NCI-H1436 (cell line): Measurements from ENCODE around the gene ABI3BP.

Experiments
- DNase-seq: peaks from one replicate; lab custom pipeline; 2025; lab: John Stamatoyannopoulos, UW

ABI3BP gene

GRCh38 chr3:100831629-100832028, 161.6 kb downstream of the ABI3BP start:
- no peak for DNase-seq

DNA sequence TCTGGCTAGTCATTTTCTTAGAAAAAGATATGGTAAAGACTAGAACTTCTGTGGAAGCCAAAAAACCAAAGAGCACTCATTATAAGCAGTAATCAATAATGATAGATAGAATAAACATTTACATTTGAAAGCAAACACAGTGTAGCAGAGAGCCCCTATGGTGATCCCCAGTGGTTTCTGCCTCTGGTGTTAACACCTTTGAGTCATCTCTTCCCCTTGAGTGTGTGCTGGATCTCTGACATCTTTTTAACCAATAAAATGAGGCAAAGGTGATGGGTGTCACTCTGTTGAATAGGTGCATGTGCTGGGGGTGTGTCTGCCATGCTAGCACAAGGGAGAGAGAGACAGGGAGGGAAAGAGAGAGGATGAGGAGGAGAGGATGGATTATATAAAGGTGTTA, 162.3 kb downstream of the ABI3BP start:
- DNase-seq: no peak

DNA sequence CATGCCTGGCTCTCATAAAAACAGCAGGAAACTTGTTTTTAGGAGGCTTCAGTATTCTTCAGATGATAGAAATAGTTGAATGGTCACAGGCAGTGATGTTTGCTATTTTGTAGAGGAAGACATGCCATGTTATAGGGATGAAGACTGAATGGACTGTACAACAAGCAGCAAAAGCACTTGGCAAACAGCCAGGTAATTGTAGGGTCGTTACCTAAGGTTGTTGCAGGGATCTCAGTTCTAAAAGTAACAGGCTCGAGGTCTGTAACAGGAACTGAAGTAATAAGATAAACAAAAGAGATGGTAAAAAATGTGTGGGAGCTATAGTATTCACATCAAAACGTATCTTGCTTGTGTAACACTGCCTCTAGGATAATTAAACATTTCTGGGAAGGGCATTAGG, 167.6 kb downstream of the ABI3BP start:
- no peak for DNase-seq

DNA sequence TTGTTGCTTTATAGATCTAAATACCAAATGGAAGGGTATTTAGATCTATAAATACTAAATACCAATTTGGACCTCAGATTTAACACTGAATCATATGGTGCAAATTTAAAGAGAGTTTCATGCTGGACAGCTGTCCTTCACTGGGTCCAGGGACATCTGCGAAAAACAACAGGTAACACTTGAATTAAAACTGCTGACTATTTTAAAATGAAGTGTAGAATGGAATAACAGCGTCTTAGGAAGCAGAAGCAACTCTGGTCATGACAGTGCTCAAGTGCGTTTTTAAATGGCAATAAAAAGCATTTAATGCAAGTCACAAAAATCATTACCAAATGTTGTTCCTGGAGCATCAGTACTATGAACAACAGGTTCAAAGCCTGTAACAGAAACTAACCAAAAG, 177.6 kb downstream of the ABI3BP start:
- no peak for DNase-seq

GRCh38 chr3:100813828-100814227, 179.4 kb downstream of the ABI3BP start:
- no peak for DNase-seq

GRCh38 chr3:100811779-100812507, 181.3 kb downstream of the ABI3BP start:
- DNase-seq: no peak

DNA sequence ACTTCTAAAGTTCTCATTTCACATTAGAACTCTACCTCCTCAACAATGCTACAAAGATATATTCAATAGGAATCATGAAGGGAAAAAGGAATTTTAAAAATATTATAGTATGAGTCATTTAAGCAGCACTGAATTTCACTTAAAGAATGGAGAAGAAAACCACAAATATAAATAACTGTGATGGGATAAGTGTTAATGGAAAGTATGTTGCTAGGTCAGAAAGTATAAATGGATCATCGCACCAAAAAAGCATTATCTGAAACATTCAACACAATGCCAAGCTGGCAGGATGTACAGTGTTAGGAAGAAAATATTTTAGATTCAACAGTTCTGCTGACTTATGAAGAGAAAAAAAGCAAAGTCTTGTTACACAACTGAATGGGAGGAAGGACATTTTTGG, 182.6 kb downstream of the ABI3BP start:
- DNase-seq: no peak

DNA sequence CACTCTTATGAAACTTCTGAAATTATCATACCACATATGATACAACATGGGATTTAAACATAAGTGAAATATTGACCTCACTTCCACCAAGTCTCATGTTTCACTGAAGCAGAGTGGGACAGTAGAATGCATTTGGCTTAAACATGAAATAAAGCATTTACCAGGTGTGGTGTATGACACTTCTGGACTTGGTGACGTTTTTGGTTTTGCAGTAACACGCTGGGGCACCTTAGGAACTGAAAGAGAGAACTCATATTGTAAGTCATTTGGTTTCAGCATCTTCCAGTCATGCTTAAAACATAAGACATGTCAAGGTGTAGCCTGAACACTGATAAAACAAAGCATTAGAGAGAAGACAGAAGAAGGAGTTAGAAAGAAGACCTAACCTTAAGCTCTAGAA, 188.6 kb downstream of the ABI3BP start:
- DNase-seq: no peak

DNA sequence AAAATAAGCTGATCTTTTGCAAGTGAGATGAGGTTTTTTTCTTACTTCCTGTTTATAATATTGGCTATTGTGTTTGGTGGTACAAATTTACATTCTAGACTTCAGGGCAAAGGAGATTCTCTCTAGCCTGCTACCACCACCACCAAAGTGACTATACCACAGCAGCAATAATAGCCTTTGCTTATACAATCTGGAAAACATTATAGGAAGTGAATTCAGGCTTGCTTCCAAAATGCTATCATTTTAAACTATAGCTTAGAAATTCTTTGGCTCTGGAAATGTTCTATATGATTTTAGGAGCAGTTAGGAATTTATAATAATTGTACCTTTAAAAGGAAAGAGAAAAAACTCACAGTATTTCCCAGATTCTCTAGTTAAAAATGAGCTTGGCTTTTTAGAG, 189.5 kb downstream of the ABI3BP start:
- no peak for DNase-seq

GRCh38 chr3:100802126-100802525, 191.1 kb downstream of the ABI3BP start:
- DNase-seq: no peak

DNA sequence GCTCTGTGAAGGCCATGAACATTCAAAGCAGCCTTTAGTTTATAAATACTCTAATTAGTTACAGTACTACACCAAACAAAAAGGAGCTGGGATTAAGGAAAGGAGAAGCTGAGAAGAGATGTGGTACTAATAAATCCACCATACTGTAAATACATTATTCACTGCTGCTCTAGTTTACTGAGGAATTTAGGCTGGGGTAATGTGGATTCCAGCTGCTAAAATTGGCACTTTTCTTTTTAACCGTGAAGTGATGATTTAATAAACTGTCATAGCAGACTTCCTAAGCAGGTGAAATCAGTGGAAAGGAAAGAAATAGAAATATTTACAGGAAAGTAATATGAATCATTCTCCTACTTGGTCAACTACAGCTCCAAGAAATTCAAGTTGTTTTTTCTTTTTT, 195.2 kb downstream of the ABI3BP start:
- DNase-seq: no peak

DNA sequence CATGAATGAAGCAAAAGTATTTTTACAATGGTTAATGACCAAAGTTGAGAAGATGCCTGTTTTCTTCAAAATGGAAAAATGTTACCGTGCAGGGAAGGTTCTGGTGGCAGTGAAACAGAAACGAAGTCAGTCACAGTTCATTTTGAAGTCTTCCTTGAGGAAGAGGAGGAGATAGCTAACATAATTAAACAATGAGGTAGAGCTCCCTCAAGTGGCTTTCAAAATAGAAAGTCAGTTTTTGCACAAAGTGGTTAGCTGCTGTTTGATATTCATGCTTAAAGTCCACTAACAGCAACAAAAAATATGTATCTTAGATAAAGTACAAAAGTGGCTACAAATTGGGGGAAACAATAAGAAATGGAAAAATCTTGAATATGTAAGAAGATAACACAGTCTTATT, 196.7 kb downstream of the ABI3BP start:
- no peak for DNase-seq

GRCh38 chr3:100789579-100789978, 203.6 kb downstream of the ABI3BP start:
- DNase-seq: no peak

GRCh38 chr3:100783619-100784018, 209.6 kb downstream of the ABI3BP start:
- no peak for DNase-seq

DNA sequence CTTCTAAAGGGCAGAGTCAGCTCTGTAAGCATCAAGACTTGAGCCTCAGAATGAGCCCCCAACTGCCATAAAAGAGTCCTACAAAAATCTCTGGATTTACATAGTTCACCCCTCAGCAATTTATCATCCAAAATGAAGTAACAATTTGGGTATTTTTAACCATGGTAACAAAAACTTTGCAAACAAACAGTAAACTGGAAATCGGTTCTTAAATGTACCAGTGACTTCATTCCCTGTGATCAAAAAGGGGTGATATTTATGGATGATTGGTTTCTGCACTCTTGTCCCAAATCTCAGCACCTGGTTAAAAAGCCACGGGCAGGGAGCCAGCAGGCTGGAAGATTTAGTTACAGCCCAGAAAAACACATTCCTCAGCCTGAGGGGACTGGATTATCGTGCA, 210.3 kb downstream of the ABI3BP start:
- no peak for DNase-seq

- DNase-seq: no peak
Measured at GRCh38 chr3:100782348-100782747, 210.9 kb downstream of the ABI3BP start.

GRCh38 chr3:100781301-100781700, 211.9 kb downstream of the ABI3BP start:
- DNase-seq: no peak

GRCh38 chr3:100780071-100780622, 213.1 kb downstream of the ABI3BP start:
- DNase-seq: no peak

DNA sequence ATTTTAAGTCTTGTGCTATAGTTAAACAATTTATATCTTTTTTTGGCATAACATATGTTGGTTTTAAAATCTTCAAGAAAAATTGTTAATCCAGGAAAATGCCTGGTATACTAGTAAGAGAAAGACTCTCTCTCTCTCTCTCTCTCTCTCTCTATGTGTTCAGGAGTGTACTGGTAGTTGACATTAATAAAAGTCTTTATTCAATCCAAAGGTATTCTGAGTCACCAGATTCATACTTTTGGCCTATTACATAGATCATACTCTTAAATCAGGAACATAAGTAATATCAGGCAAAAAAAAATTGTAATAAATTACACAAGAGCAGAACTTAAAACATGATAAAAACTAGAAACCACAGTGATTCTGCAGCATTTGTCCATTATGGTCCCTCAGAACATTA, 213.7 kb downstream of the ABI3BP start:
- no peak for DNase-seq

DNA sequence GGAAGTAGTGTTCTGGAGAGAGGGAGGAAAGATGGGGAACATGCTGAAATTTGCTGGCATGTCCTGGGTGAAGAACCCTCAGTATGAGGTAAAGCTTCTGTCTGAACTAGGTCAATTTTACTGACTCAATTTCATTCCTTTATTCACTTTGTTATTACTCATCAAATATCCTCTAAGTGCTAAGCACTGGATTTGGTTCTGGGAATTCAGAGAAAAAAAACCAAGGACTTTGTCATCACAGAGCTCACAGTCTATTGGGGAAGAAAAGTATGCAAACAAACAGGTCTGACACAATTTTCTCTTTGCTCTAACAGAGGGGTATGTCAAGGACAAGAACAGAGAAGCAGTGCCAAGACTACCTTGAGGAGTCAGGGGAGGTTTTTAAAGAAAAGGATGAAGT, 215.9 kb downstream of the ABI3BP start:
- DNase-seq: no peak

DNA sequence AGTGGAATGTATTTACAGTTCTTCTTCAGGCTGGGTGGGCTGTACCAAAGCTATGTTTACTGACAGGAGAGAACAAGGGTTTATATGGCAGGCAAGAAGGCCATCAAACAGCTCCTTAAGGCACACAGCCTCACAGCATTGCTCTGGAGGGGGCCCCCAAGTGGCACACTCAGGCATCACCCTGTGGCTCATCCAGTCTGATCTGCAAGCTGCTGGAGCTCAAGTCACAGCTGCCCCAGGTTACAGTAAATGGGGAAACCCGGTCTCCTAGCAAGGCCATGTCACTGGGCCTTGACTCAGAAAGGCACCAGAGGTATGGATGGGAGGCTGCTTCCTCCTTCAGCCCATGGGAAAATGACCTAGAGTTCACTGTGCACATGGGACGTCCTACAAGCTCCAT, 216.5 kb downstream of the ABI3BP start:
- DNase-seq: no peak

DNA sequence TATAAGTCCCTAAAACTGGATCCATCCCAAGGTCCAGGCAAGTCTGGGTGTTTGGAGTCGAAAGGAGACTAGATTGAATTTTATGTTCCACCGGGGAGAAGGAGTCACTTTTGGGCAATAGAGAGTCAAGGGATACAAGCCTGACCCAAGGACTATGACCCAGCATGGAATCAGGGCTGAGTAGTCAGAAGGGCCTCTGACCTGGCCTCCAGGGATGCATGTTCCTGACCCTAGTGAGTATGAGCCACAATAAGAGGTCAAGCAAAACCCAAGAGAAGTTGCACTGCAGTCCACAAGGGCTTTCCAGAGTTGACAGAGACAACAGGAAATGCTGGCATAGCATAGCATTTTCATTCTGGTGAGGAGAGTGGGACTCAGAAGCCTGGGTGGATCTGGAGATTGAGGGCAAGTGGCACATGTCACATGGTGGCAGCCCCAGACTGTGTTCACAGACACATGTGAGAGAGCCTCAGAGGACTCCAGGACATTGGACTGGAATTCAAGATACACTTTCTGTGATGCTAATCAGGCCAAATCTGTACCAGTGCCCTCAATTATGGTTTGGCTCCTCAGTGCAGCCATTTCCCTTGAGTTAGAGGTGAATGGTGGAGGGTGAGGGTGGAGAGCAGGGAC, 217.0 kb downstream of the ABI3BP start:
- DNase-seq: no peak

DNA sequence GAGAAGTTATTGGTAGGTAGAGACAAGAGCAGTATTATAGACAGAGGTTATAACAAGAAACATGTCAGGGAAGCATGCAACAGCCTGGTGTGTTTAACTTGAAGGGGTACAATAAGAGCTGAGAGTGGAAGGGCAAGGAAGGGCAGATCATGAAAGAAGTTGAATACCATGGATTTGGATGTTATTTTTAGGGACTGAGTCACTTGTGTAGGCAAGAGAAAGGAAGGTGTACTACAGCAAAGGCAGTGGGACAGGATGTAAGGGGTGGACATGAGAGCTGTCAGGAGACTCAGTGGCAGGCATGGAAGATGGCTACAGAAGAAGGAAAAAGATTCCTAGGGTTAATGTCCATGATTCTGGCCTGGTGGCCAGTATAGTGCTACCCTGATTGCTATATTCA, 217.6 kb downstream of the ABI3BP start:
- no peak for DNase-seq

- no peak for DNase-seq
Measured at GRCh38 chr3:100775226-100775625, 218.0 kb downstream of the ABI3BP start.
